ENCODE data around the gene PGD.
A peak's percentile ranks its signal among the peaks of the same experiment; 100 is the strongest.

Gene PGD

DNA sequence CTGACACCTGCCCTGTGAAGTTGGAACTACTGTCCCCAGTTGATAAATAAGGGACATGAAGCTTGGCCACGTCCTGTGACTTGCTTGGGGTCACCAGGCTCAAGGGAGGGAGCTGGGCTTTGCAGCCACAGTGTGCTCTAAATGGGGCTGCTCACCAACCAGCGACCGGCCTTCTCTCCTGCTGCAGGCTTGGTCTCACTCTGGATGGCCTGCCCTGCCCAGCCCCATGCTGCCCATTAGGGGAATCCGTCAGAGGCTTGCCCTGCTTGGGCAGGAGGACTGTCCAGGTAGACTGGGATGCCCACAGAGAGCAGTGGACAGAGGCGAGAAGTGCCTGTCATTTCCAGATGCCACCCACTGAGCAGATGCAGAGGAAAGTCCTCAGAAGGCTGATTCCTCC is 30.1 kb downstream of the PGD start:
- H3K9me3 ChIP-seq (ENCODE audit: control insufficient read depth, low read length), result no peaks in the 10 kb centered on the region
- H3K4me3 ChIP-seq (ENCODE audit: low read length), result no peak overlapping the region
- H3K36me3 ChIP-seq (ENCODE audit: control insufficient read depth, insufficient read depth, low read length), result no peaks in the 10 kb centered on the region
- no peaks in the 10 kb centered on the region for H3K27me3 ChIP-seq (ENCODE audit: control insufficient read depth, insufficient read depth, low read length)
- H3K9ac ChIP-seq (ENCODE audit: low read length), result no peak overlapping the region
- peaks cover 9% of the 10 kb centered on the region for H3K4me1 ChIP-seq (ENCODE audit: control insufficient read depth, insufficient read depth, low read length)

DNA sequence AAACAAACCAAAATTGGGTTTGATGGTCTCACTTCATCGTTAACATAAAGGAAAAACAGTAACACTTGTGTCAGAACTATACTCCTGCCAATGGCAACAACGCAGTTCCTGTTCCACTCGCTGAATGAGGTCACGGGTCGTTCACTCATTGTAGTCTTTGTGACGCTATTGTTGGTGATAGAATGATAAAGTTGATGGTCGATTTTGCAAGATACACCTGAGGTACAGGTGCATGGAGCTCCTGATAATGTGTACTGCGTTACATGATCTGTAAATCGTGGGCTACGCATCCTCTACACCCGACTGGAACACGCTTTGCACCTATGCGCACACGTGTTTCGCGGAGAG is 31.0 kb downstream of the PGD start:
- no peaks in the 10 kb centered on the region for H3K27me3 ChIP-seq (ENCODE audit: control insufficient read depth, insufficient read depth, low read length)
- no peaks in the 10 kb centered on the region for H3K9me3 ChIP-seq (ENCODE audit: control insufficient read depth, low read length)
- H3K4me3 ChIP-seq (ENCODE audit: low read length), result peak overlapping the region; percentile 95
- no peaks in the 10 kb centered on the region for H3K36me3 ChIP-seq (ENCODE audit: control insufficient read depth, insufficient read depth, low read length)
- peak overlapping the region; percentile 7 for H3K9ac ChIP-seq (ENCODE audit: low read length)
- peaks cover 9% of the 10 kb centered on the region for H3K4me1 ChIP-seq (ENCODE audit: control insufficient read depth, insufficient read depth, low read length)

DNA sequence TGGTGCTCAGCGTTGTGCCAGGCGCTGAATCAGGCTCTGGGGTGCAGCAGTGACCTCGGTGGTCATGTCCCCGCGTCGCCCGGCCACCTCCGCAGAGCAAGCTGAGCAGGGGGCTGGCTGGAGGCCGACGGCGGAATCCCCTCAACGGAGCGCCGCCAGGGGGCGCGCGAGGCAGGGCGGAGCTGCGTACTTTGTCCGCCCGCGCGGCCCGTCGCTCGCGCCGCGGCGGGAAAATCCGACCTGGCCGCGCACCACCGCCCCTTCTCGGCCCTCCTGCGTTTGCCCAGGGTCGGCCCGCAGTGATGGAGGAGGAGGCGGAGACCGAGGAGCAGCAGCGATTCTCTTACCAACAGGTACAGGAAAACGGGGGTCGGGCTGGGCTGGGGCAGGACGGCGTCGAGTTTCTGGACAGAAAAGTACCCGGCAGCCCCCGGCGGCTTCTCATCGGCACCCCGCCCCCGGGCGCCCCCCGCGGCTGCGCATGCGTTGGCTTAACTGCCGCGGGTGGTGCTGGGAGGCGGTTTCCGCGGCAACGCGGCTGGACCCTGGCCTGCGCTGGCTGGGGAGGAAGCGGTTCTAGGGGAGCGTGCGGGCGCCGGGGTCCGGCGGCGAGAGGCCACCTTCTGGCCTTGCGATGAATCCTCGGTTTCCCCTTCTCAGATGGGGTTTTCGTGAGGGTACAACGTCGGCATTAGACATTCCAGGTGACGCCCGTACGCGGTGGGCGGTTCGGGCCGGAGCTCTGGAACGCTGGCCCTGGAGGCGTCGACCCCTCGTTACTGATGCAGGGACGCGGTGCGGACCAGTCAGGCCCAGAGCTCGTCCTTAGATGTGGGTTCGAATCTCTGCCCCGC is 31.6 kb downstream of the PGD start, which contains the start of gene CENPS:
Gene CENPS (plus strand): TSS at position 218 of the 854 bp plus-strand sequence. CDS start 85 bp downstream, at position 303.
- peak within 1 kb of the TSS; percentile 95 for H3K4me3 ChIP-seq (ENCODE audit: low read length)
- H3K27me3 ChIP-seq (ENCODE audit: control insufficient read depth, insufficient read depth, low read length), result no peaks in the 10 kb centered on the region
- H3K36me3 ChIP-seq (ENCODE audit: control insufficient read depth, insufficient read depth, low read length), result no peaks in the 10 kb centered on the region
- H3K9me3 ChIP-seq (ENCODE audit: control insufficient read depth, low read length), result no peaks in the 10 kb centered on the region
- H3K9ac ChIP-seq (ENCODE audit: low read length), result peak within 1 kb of the TSS; percentile 78
- H3K4me1 ChIP-seq (ENCODE audit: control insufficient read depth, insufficient read depth, low read length), result peaks cover 9% of the 10 kb centered on the region

DNA sequence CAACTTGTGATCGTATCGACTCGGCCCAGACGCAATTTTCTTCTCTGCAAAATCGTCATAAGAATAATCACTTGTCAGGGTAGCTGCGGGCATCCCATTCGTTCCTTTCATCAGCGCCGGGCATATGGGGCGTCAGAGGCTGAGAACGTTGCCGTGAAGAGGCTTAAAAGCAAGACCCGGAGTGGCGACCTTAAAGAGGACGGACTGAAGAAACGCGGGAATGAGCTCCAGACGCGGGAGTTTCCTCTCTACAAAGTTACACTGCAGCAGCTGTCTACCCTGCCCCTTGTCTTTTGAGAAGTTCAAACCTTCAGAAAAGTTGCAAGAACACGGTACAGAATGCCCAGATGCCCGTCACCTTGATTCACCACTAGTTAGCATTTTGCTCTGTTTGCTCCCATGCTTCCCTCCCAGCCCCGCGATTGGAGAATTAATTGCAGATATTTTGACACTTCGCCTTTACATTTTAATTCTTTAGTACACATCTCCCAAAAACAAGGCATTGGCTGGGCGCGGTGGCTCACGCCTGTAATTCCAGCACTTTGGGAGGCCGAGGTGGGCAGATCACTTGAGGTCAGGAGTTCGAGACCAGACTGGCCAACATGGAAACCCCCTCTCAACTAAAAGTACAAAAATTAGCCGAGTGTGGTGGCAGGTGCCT is 32.3 kb downstream of the PGD start:
- H3K27me3 ChIP-seq (ENCODE audit: control insufficient read depth, insufficient read depth, low read length), result no peaks in the 10 kb centered on the region
- H3K9me3 ChIP-seq (ENCODE audit: control insufficient read depth, low read length), result no peaks in the 10 kb centered on the region
- H3K4me3 ChIP-seq (ENCODE audit: low read length), result peak overlapping the region; percentile 95
- H3K4me1 ChIP-seq (ENCODE audit: control insufficient read depth, insufficient read depth, low read length), result peaks cover 9% of the 10 kb centered on the region
- peak overlapping the region; percentile 78 for H3K9ac ChIP-seq (ENCODE audit: low read length)
- no peaks in the 10 kb centered on the region for H3K36me3 ChIP-seq (ENCODE audit: control insufficient read depth, insufficient read depth, low read length)

DNA sequence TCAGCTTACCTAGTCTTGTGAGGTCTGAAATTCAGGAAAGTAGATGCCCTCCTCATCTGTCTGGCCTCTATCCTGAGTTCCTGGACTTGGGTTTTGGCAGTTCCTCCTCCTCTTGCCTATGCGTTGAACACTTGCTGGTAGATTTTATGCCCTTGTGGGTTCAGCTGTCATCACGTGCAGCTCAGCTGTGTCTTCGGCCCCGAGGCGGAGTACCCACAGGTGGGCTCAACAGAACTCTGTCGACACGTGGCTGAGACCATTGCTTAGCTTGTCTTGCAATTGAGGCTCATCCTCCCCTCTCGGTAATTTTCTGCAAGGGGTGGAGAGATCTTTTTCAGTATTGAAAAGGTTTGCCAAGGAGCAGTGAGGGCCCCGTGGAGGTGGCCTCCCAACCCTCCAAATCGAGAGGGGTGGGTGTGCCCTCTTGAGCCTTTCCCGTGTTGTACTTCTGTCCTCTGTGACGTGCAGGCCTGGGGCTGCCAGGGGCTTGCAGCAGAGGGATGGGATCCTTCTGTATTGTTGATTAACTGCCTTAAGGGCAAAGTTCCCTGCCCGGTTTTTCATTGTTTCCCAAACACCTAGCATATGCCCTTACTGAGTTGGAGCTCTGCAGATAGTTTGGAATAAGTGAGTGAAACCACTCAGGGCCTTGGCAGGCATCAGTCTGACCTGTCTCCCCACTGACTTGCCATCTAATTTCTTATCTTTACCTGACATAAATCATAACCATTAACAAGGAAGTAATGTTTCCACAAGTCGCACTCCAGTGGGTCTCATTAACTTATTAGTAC is 34.2 kb downstream of the PGD start:
- no peak overlapping the region for H3K9ac ChIP-seq (ENCODE audit: low read length)
- H3K27me3 ChIP-seq (ENCODE audit: control insufficient read depth, insufficient read depth, low read length), result no peaks in the 10 kb centered on the region
- H3K36me3 ChIP-seq (ENCODE audit: control insufficient read depth, insufficient read depth, low read length), result no peaks in the 10 kb centered on the region
- H3K4me3 ChIP-seq (ENCODE audit: low read length), result no peak overlapping the region
- H3K9me3 ChIP-seq (ENCODE audit: control insufficient read depth, low read length), result no peaks in the 10 kb centered on the region
- peaks cover 9% of the 10 kb centered on the region for H3K4me1 ChIP-seq (ENCODE audit: control insufficient read depth, insufficient read depth, low read length)

DNA sequence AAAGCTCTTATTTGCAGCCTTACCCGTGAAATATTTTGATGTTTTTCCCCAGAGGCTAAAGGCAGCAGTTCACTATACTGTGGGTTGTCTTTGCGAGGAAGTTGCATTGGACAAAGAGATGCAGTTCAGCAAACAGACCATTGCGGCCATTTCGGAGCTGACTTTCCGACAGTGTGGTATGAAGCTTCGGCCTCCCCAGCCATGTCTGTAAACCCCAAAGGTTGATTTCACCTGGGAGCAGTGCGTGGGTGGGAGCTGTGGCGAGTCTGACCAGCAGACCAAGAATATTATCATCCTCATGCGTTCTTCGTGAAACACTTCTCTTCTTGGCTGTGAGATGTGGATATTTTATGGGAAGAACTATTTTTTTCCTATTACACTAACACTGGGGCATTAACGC is 34.9 kb downstream of the PGD start:
- no peaks in the 10 kb centered on the region for H3K27me3 ChIP-seq (ENCODE audit: control insufficient read depth, insufficient read depth, low read length)
- no peak overlapping the region for H3K4me3 ChIP-seq (ENCODE audit: low read length)
- H3K36me3 ChIP-seq (ENCODE audit: control insufficient read depth, insufficient read depth, low read length), result no peaks in the 10 kb centered on the region
- H3K9ac ChIP-seq (ENCODE audit: low read length), result no peak overlapping the region
- peaks cover 9% of the 10 kb centered on the region for H3K4me1 ChIP-seq (ENCODE audit: control insufficient read depth, insufficient read depth, low read length)
- no peaks in the 10 kb centered on the region for H3K9me3 ChIP-seq (ENCODE audit: control insufficient read depth, low read length)

DNA sequence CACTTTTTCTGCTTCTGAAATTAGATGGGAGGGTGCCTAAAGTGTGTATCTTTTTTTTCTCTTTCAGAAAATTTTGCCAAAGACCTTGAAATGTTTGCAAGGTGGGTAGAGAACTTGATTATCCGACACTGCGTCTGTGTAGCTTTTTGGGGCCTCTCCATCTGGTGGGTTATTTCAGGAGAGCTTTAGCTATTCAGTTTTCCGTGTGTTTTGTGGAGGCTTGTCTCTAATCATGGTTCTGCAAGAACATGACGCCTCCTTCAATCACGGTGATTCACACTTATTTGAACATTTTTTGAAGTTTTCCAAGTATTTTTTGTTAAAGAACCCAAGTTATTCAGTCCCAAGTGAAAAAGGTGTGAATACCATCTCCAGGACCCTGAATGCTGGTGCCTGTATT is 35.7 kb downstream of the PGD start:
- Histone ChIP-seq H3K9ac (ENCODE audit: low read length) (no peak overlapping the region), H3K27me3 (ENCODE audit: control insufficient read depth, insufficient read depth, low read length) (no peaks in the 10 kb centered on the region), H3K4me3 (ENCODE audit: low read length) (no peak overlapping the region), H3K4me1 (ENCODE audit: control insufficient read depth, insufficient read depth, low read length) (peaks cover 9% of the 10 kb centered on the region), H3K36me3 (ENCODE audit: control insufficient read depth, insufficient read depth, low read length) (no peaks in the 10 kb centered on the region), H3K9me3 (ENCODE audit: control insufficient read depth, low read length) (no peaks in the 10 kb centered on the region)

DNA sequence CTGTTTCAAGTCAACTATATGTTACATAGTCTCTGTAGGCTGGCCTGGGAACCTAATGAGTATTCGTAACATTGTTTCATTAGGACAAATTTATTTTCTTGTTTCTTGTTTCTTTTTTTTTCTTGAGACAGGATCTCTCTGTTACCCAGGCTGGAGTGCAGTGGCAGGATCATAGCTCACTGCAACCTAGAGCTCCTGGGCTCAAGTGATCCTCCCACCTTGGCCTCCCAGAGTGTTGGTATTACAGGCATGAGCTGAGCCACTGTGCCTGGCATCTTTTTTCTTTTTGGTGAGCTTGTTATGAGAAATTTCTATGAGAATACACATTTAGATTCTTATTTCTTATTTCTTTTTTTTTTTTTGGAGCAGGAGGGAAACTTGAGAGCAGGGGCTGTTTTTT is 38.2 kb downstream of the PGD start:
- Histone ChIP-seq H3K36me3 (ENCODE audit: control insufficient read depth, insufficient read depth, low read length) (no peaks in the 10 kb centered on the region), H3K9me3 (ENCODE audit: control insufficient read depth, low read length) (no peaks in the 10 kb centered on the region), H3K9ac (ENCODE audit: low read length) (no peak overlapping the region), H3K27me3 (ENCODE audit: control insufficient read depth, insufficient read depth, low read length) (no peaks in the 10 kb centered on the region), H3K4me3 (ENCODE audit: low read length) (no peak overlapping the region), H3K4me1 (ENCODE audit: control insufficient read depth, insufficient read depth, low read length) (no peaks in the 10 kb centered on the region)

DNA sequence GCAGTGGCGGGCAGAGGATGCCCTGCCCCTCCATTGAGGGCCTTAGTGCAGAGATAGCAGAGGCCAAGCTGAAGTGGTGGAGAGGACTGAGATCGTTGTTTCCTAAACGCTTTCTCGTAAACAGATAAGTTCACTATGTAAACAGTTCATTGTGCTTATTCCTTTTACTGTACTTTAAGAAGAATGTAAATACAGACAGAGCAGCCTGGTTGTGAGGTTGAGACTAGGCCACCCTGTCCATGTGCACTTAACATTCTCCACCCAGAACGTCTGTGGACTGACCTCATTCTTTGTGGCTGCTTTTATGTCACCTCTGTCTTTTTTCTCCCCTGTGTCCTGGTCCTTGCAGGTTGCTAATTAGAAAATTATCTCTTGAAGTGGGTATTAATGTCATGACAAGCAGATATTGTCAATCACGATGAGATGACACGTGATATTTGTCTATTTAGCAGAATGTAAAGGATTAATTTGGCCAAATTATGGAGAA is 39.9 kb downstream of the PGD start:
- Histone ChIP-seq H3K4me3 (ENCODE audit: low read length) (no peak overlapping the region), H3K9ac (ENCODE audit: low read length) (no peak overlapping the region), H3K36me3 (ENCODE audit: control insufficient read depth, insufficient read depth, low read length) (no peaks in the 10 kb centered on the region), H3K27me3 (ENCODE audit: control insufficient read depth, insufficient read depth, low read length) (no peaks in the 10 kb centered on the region), H3K9me3 (ENCODE audit: control insufficient read depth, low read length) (no peaks in the 10 kb centered on the region), H3K4me1 (ENCODE audit: control insufficient read depth, insufficient read depth, low read length) (no peaks in the 10 kb centered on the region)

DNA sequence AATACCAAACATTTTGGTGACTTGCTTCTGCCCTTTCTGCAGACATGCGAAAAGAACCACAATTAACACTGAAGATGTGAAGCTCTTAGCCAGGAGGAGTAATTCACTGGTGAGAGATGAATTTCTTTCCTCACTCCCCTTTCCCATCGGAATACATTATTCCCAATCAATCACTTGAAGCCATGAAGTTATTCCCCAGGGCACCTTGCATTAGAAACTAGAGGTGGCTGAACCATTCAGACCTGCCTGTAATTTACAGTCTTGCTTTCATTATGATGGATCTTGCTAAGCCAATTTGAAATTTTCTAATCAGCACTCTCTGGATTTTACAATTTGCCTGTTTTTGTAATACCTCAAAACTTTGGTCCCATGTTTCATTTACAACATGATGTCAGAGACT is 41.4 kb downstream of the PGD start:
- Histone ChIP-seq H3K4me1 (ENCODE audit: control insufficient read depth, insufficient read depth, low read length) (no peaks in the 10 kb centered on the region), H3K36me3 (ENCODE audit: control insufficient read depth, insufficient read depth, low read length) (no peaks in the 10 kb centered on the region), H3K27me3 (ENCODE audit: control insufficient read depth, insufficient read depth, low read length) (no peaks in the 10 kb centered on the region), H3K4me3 (ENCODE audit: low read length) (no peak overlapping the region), H3K9me3 (ENCODE audit: control insufficient read depth, low read length) (no peaks in the 10 kb centered on the region), H3K9ac (ENCODE audit: low read length) (no peak overlapping the region)

DNA sequence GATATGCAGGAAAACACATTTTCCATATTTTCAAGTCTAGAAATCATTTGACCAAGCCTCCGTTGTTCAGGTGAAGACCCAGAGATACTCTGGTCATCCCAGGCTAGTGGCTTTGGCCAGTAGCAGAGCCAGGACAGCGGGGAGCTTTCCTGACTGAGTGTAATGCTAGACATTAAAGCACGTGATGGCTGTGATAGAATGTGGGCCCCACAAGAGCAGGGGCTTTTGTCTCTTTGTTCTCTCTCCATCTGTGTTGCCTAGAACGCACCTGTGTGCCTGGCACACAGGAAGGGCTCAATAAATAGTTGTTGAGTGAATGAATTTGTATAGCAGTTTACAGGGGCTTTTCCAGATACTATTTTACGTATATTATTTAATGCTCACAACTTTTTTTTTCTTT is 41.9 kb downstream of the PGD start:
- Histone ChIP-seq H3K27me3 (ENCODE audit: control insufficient read depth, insufficient read depth, low read length) (no peaks in the 10 kb centered on the region), H3K4me3 (ENCODE audit: low read length) (no peak overlapping the region), H3K9me3 (ENCODE audit: control insufficient read depth, low read length) (no peaks in the 10 kb centered on the region), H3K36me3 (ENCODE audit: control insufficient read depth, insufficient read depth, low read length) (no peaks in the 10 kb centered on the region), H3K9ac (ENCODE audit: low read length) (no peak overlapping the region), H3K4me1 (ENCODE audit: control insufficient read depth, insufficient read depth, low read length) (no peaks in the 10 kb centered on the region)

DNA sequence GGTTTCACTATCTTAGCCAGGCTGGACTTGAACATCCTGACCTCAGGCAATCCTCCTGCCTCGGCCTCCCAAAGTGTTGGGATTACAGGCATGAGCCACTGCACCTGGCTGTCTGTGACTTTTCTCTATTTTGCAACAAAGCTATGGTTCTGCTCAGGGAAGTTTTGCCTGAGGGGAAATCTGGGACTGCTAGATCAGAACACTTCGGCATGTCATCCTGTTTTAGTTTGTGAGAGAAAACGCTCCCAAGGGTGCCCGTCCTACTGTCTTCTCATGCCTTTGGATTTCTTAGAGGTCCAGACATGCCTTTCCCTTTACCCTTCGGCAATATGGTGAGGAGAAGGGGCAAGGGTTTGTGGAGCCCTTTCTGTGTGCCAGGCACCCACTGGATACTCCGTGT is 45.4 kb downstream of the PGD start:
- no peak overlapping the region for H3K9ac ChIP-seq (ENCODE audit: low read length)
- no peak overlapping the region for H3K4me3 ChIP-seq (ENCODE audit: low read length)
- H3K4me1 ChIP-seq (ENCODE audit: control insufficient read depth, insufficient read depth, low read length), result no peaks in the 10 kb centered on the region
- H3K36me3 ChIP-seq (ENCODE audit: control insufficient read depth, insufficient read depth, low read length), result no peaks in the 10 kb centered on the region
- no peaks in the 10 kb centered on the region for H3K27me3 ChIP-seq (ENCODE audit: control insufficient read depth, insufficient read depth, low read length)
- no peaks in the 10 kb centered on the region for H3K9me3 ChIP-seq (ENCODE audit: control insufficient read depth, low read length)
